Stimulated activated effector memory CD8-positive, alpha-beta T cell treated with anti-CD3 and anti-CD28 coated beads, Interleukin-12 subunit alpha, Interleukin-12 subunit beta, amount 100 ng/mL, for 72 hours (primary cell): ENCODE data around the gene TFEC.
"Not testable (repeated sequence)": the region's sequence is repeated elsewhere in the genome, so short reads cannot be mapped to it uniquely, and the experiment has no call there.

ENCODE experiments used
- ATAC-seq: fragments of 150-1000 bp; cut with Tn5 transposase; 2 replicates; pipeline ENCODE4 v1.10.0; 2021
- DNase-seq, 2 donors: peaks; one replicate each; pipeline ENCODE4 v3.0.0; 2021 to 2022; ENCODE audit warnings: low spot score in 2 of 2
- H3K27ac Mint-ChIP-seq: one replicate; pipeline ENCODE4 v1.8.0; 2022; ENCODE audit warnings: mild to moderate bottlenecking, mixed read lengths
- H3K36me3 Mint-ChIP-seq: one replicate; pipeline ENCODE4 v1.8.0; 2022; ENCODE audit warnings: mild to moderate bottlenecking, mixed read lengths
- H3K4me1 Mint-ChIP-seq: one replicate; pipeline ENCODE4 v1.8.0; 2022; ENCODE audit warnings: mixed read lengths
- H3K4me3 Mint-ChIP-seq: one replicate; pipeline ENCODE4 v1.8.0; 2022; ENCODE audit warnings: mild to moderate bottlenecking, mixed read lengths
- H3K9me3 Mint-ChIP-seq: one replicate; pipeline ENCODE4 v1.8.0; 2022; ENCODE audit warnings: mixed read lengths

Gene TFEC

GRCh38 chr7:115965796-115966475 lies 64.6 kb downstream of the TFEC start:
- ATAC-seq (no peak), DNase-seq (no peak)
- H3K9me3 Mint-ChIP-seq, result no peaks in the 10 kb centered on the region
- H3K4me1 Mint-ChIP-seq, result no peaks in the 10 kb centered on the region
- no peak overlapping the region for H3K4me3 Mint-ChIP-seq
- H3K27ac Mint-ChIP-seq, result no peak overlapping the region
- H3K36me3 Mint-ChIP-seq, result no peaks in the 10 kb centered on the region

GRCh38 chr7:115965236-115965635 lies 65.3 kb downstream of the TFEC start:
- Mint-ChIP-seq H3K4me1 (no peaks in the 10 kb centered on the region), H3K9me3 (no peaks in the 10 kb centered on the region), H3K36me3 (no peaks in the 10 kb centered on the region), H3K4me3 (no peak overlapping the region), H3K27ac (no peak overlapping the region)
- DNase-seq, result no peak
- ATAC-seq, result no peak

- DNase-seq (no peak), ATAC-seq (no peak)
- Mint-ChIP-seq H3K36me3 (no peaks in the 10 kb centered on the region), H3K9me3 (no peaks in the 10 kb centered on the region), H3K4me3 (no peak overlapping the region), H3K27ac (no peak overlapping the region), H3K4me1 (no peaks in the 10 kb centered on the region)
These were observed 65.8 kb downstream of the TFEC start for GRCh38 chr7:115964799-115965198.

- Mint-ChIP-seq H3K9me3 (no peaks in the 10 kb centered on the region), H3K27ac (no peak overlapping the region), H3K4me1 (no peaks in the 10 kb centered on the region), H3K4me3 (no peak overlapping the region), H3K36me3 (no peaks in the 10 kb centered on the region)
- ATAC-seq (no peak), DNase-seq (no peak)
These were observed 68.2 kb downstream of the TFEC start for GRCh38 chr7:115962340-115962739.

GRCh38 chr7:115953592-115954255 lies 76.8 kb downstream of the TFEC start:
- Mint-ChIP-seq H3K4me1 (no peaks in the 10 kb centered on the region), H3K27ac (no peak overlapping the region), H3K36me3 (no peaks in the 10 kb centered on the region), H3K9me3 (no peaks in the 10 kb centered on the region), H3K4me3 (no peak overlapping the region)
- DNase-seq, result no peak
- no peak for ATAC-seq

GRCh38 chr7:115952832-115953231 lies 77.7 kb downstream of the TFEC start:
- Mint-ChIP-seq H3K27ac (no peak overlapping the region), H3K4me1 (no peaks in the 10 kb centered on the region), H3K36me3 (no peaks in the 10 kb centered on the region), H3K9me3 (no peaks in the 10 kb centered on the region), H3K4me3 (no peak overlapping the region)
- ATAC-seq, result peak; percentile 51
- no peak for DNase-seq

GRCh38 chr7:115951547-115951946 lies 79.0 kb downstream of the TFEC start:
- no peak for ATAC-seq
- no peak overlapping the region for H3K27ac Mint-ChIP-seq
- DNase-seq, result no peak
- H3K4me3 Mint-ChIP-seq, result no peak overlapping the region
- no peaks in the 10 kb centered on the region for H3K36me3 Mint-ChIP-seq
- no peaks in the 10 kb centered on the region for H3K4me1 Mint-ChIP-seq
- peaks cover under 1% of the 10 kb centered on the region for H3K9me3 Mint-ChIP-seq

GRCh38 chr7:115941703-115942268 lies 88.8 kb downstream of the TFEC start:
- peaks cover 2% of the 10 kb centered on the region for H3K9me3 Mint-ChIP-seq
- DNase-seq, result no peak
- no peak overlapping the region for H3K27ac Mint-ChIP-seq
- no peak overlapping the region for H3K4me3 Mint-ChIP-seq
- H3K4me1 Mint-ChIP-seq, result no peaks in the 10 kb centered on the region
- no peak for ATAC-seq
- H3K36me3 Mint-ChIP-seq, result peaks cover 5% of the 10 kb centered on the region

- no peak for DNase-seq
- H3K4me3 Mint-ChIP-seq, result no peak overlapping the region
- no peak for ATAC-seq
- no peak overlapping the region for H3K27ac Mint-ChIP-seq
- no peaks in the 10 kb centered on the region for H3K4me1 Mint-ChIP-seq
- H3K9me3 Mint-ChIP-seq, result no peaks in the 10 kb centered on the region
- peaks cover 5% of the 10 kb centered on the region for H3K36me3 Mint-ChIP-seq
These were observed 90.0 kb downstream of the TFEC start for GRCh38 chr7:115940460-115941060.

GRCh38 chr7:115937960-115938359 lies 92.6 kb downstream of the TFEC start:
- no peak for ATAC-seq
- peaks cover 5% of the 10 kb centered on the region for H3K36me3 Mint-ChIP-seq
- no peak overlapping the region for H3K4me3 Mint-ChIP-seq
- H3K27ac Mint-ChIP-seq, result no peak overlapping the region
- no peaks in the 10 kb centered on the region for H3K4me1 Mint-ChIP-seq
- no peak for DNase-seq
- H3K9me3 Mint-ChIP-seq, result no peaks in the 10 kb centered on the region

GRCh38 chr7:115933471-115933870 lies 97.1 kb downstream of the TFEC start:
- no peak for ATAC-seq
- no peak overlapping the region for H3K27ac Mint-ChIP-seq
- DNase-seq, result no peak
- no peak overlapping the region for H3K4me3 Mint-ChIP-seq
- H3K9me3 Mint-ChIP-seq, result no peaks in the 10 kb centered on the region
- H3K4me1 Mint-ChIP-seq, result no peaks in the 10 kb centered on the region
- H3K36me3 Mint-ChIP-seq, result no peaks in the 10 kb centered on the region

- ATAC-seq (no peak), DNase-seq (no peak)
- no peak overlapping the region for H3K4me3 Mint-ChIP-seq
- no peaks in the 10 kb centered on the region for H3K4me1 Mint-ChIP-seq
- H3K27ac Mint-ChIP-seq, result no peak overlapping the region
- no peaks in the 10 kb centered on the region for H3K9me3 Mint-ChIP-seq
- no peaks in the 10 kb centered on the region for H3K36me3 Mint-ChIP-seq
These were observed 97.7 kb downstream of the TFEC start for GRCh38 chr7:115932880-115933279.

- H3K9me3 Mint-ChIP-seq, ATAC-seq, H3K4me1 Mint-ChIP-seq, H3K27ac Mint-ChIP-seq, DNase-seq, H3K36me3 Mint-ChIP-seq, H3K4me3 Mint-ChIP-seq: not testable (repeated sequence)
These were observed 100.4 kb downstream of the TFEC start for GRCh38 chr7:115930184-115930583.

- DNase-seq, H3K27ac Mint-ChIP-seq, ATAC-seq, H3K4me3 Mint-ChIP-seq, H3K4me1 Mint-ChIP-seq, H3K36me3 Mint-ChIP-seq, H3K9me3 Mint-ChIP-seq: not testable (repeated sequence)
These were observed 100.8 kb downstream of the TFEC start for GRCh38 chr7:115929736-115930135.

- no peak overlapping the region for H3K4me3 Mint-ChIP-seq
- H3K4me1 Mint-ChIP-seq, result no peaks in the 10 kb centered on the region
- no peaks in the 10 kb centered on the region for H3K36me3 Mint-ChIP-seq
- H3K27ac Mint-ChIP-seq, result no peak overlapping the region
- H3K9me3 Mint-ChIP-seq, result no peaks in the 10 kb centered on the region
- no peak for ATAC-seq
- DNase-seq, result no peak
These were observed 106.2 kb downstream of the TFEC start for GRCh38 chr7:115924411-115924810.

- Mint-ChIP-seq H3K36me3 (no peaks in the 10 kb centered on the region), H3K4me3 (no peak overlapping the region), H3K9me3 (no peaks in the 10 kb centered on the region), H3K4me1 (no peaks in the 10 kb centered on the region), H3K27ac (no peak overlapping the region)
- DNase-seq, result no peak
- ATAC-seq, result no peak
These were observed 110.2 kb downstream of the TFEC start for GRCh38 chr7:115920367-115920766.
